Thoracic aorta (tissue), 2 donors: ENCODE data around the gene ARFIP1. TPM values are rescaled to one million over a fixed set of nuclear protein-coding genes. Genes with fewer than 3 reads are reported as not detected.
"Not testable (repeated sequence)": the region's sequence is repeated elsewhere in the genome, so short reads cannot be mapped to it uniquely, and the experiment has no call there.

Experiments
- ATAC-seq: fragments of 150-250 bp; one replicate; pipeline ENCODE4 v1.8.0; 2017; ENCODE audit warnings: low read depth; ENCODE audit not compliant: insufficient number of reproducible peaks, low FRiP score
- DNase-seq: peaks from one replicate; pipeline ENCODE4 v3.0.0-alpha.2; 2020; ENCODE audit warnings: low spot score
- H3K27ac ChIP-seq, 2 donors: fragments of 200-600 bp; sonication (generic); 1 replicate in 1 of 2; 2 replicates in 1 of 2; pipeline ENCODE4 v1.5.1; 2016; ENCODE audit warnings: mild to moderate bottlenecking in 2 of 2, moderate library complexity in 2 of 2
- H3K27me3 ChIP-seq: fragments of 200-600 bp; sonication (generic); replicated peaks from 2 replicates; pipeline ENCODE4 v1.6.0; 2016; ENCODE audit warnings: mild to moderate bottlenecking; ENCODE audit not compliant: insufficient read depth
- H3K36me3 ChIP-seq: fragments of 200-600 bp; sonication (generic); one replicate; pipeline ENCODE4 v1.5.1; 2016
- H3K4me1 ChIP-seq, 2 donors: fragments of 200-600 bp; sonication (generic); 1 replicate in 1 of 2; 2 replicates in 1 of 2; pipeline versions ENCODE4 v1.5.1 to v1.6.0; 2016; ENCODE audit warnings: low read depth in 2 of 2, mild to moderate bottlenecking in 1 of 2; ENCODE audit not compliant: control insufficient read depth in 1 of 2
- H3K4me3 ChIP-seq: fragments of 200-600 bp; sonication (generic); 2 replicates; pipeline ENCODE4 v1.5.1; 2016; ENCODE audit warnings: mild to moderate bottlenecking
- H3K9me3 ChIP-seq: fragments of 200-600 bp; sonication (generic); 2 replicates; pipeline ENCODE4 v1.5.1; 2016
- CTCF ChIP-seq: fragments of 200-600 bp; sonication (generic); IDR thresholded peaks from one replicate; pipeline ENCODE4 v1.5.1; 2019; ENCODE audit warnings: antibody characterized with exemption
- total RNA-seq, 2 donors: library from RNA; depleted of rRNA; stranded (reverse); fragments of >200 nt; gene quantifications; one replicate each; pipeline versions ENCODE4 v1.1.0 to v1.2.3, GENCODE V29; 2016

ARFIP1 gene
- total RNA-seq, 2 donors from 2014 or later = 24.0 to 39.0 TPM

- no peaks in the 10 kb centered on the region for H3K36me3 ChIP-seq
- no peaks in the 10 kb centered on the region for H3K27me3 ChIP-seq
- DNase-seq = no peak
- no peaks in the 10 kb centered on the region for H3K4me1 ChIP-seq
- H3K27ac ChIP-seq = no peak overlapping the region
- no peak overlapping the region for H3K4me3 ChIP-seq
- no peaks in the 10 kb centered on the region for H3K9me3 ChIP-seq
- no peak for ATAC-seq
- TF ChIP-seq CTCF = no peak
Observed at GRCh38 chr4:152825336-152825735, 45.6 kb downstream of the ARFIP1 start.

GRCh38 chr4:152828122-152828521, 48.4 kb downstream of the ARFIP1 start:
- Histone ChIP-seq H3K4me3 (no peak overlapping the region), H3K4me1 (no peaks in the 10 kb centered on the region), H3K27ac (no peak overlapping the region), H3K27me3 (no peaks in the 10 kb centered on the region), H3K36me3 (no peaks in the 10 kb centered on the region), H3K9me3 (no peaks in the 10 kb centered on the region)
- no peak for DNase-seq
- no peak for ATAC-seq
- TF ChIP-seq CTCF = no peak

GRCh38 chr4:152831416-152831815, 51.7 kb downstream of the ARFIP1 start:
- H3K27ac ChIP-seq = no peak overlapping the region
- no peak overlapping the region for H3K4me3 ChIP-seq
- H3K27me3 ChIP-seq = no peaks in the 10 kb centered on the region
- no peak for DNase-seq
- ATAC-seq = no peak
- H3K4me1 ChIP-seq = no peaks in the 10 kb centered on the region
- H3K36me3 ChIP-seq = no peaks in the 10 kb centered on the region
- TF ChIP-seq CTCF = no peak
- H3K9me3 ChIP-seq = no peaks in the 10 kb centered on the region

- Histone ChIP-seq H3K4me1 (no peaks in the 10 kb centered on the region), H3K9me3 (peaks cover 4% of the 10 kb centered on the region), H3K4me3 (no peak overlapping the region), H3K27me3 (no peaks in the 10 kb centered on the region), H3K27ac (no peak overlapping the region), H3K36me3 (no peaks in the 10 kb centered on the region)
- DNase-seq (no peak), ATAC-seq (no peak)
- no peak for TF ChIP-seq CTCF
Observed at GRCh38 chr4:152836936-152837335, 57.2 kb downstream of the ARFIP1 start.

GRCh38 chr4:152839729-152840128, 60.0 kb downstream of the ARFIP1 start:
- ATAC-seq, H3K36me3 ChIP-seq: not testable (repeated sequence)

GRCh38 chr4:152843481-152844090, 63.8 kb downstream of the ARFIP1 start:
- Histone ChIP-seq H3K27me3 (no peaks in the 10 kb centered on the region), H3K36me3 (no peaks in the 10 kb centered on the region), H3K4me3 (no peak overlapping the region), H3K4me1 (no peaks in the 10 kb centered on the region), H3K27ac (no peak overlapping the region), H3K9me3 (peaks cover 4% of the 10 kb centered on the region)
- no peak for TF ChIP-seq CTCF
- ATAC-seq (no peak), DNase-seq (no peak)

More at GRCh38 chr4:152839729-152840128, 60.0 kb downstream of the ARFIP1 start:
- H3K4me1 ChIP-seq, H3K4me3 ChIP-seq, H3K27ac ChIP-seq, DNase-seq, H3K9me3 ChIP-seq, H3K27me3 ChIP-seq: not testable (repeated sequence)
